Bronchial epithelial cell (primary cell): ENCODE results near the gene FAM168A. TPM values are rescaled to one million over a fixed set of nuclear protein-coding genes. Genes with fewer than 3 reads are reported as not detected.
A peak's percentile ranks its signal among the peaks of the same experiment; 100 is the strongest.

Experiments
- DNase-seq: peaks from one replicate; pipeline ENCODE4 v3.0.0-alpha.2; 2010; ENCODE audit warnings: low read depth
- FAIRE-seq: peaks from 2 replicates; lab custom pipeline; 2011; peaks lifted over from hg19 to GRCh38; lab: Jason Lieb, UNC
- H3K27me3 ChIP-seq: 2 replicates; pipeline ENCODE4 v1.5.1; 2011; ENCODE audit warnings: low read length; ENCODE audit not compliant: control insufficient read depth, insufficient read depth
- H3K36me3 ChIP-seq: 2 replicates; pipeline ENCODE4 v1.5.1; 2011; ENCODE audit warnings: low read length; ENCODE audit not compliant: control insufficient read depth, insufficient read depth
- H3K4me3 ChIP-seq: 2 replicates; pipeline ENCODE4 v1.5.1; 2011; ENCODE audit warnings: mild to moderate bottlenecking, low read depth, low read length, control low read depth
- total RNA-seq: library from RNA; depleted of rRNA; stranded (reverse); fragments of >200 nt; gene quantifications from 2 replicates; pipeline ENCODE4 v1.2.1, GENCODE V29; 2014
- TF ChIP-seq, protein P1 (sequence below): IDR thresholded peaks from 2 replicates; pipeline ENCODE4 v1.5.1; 2011; ENCODE audit warnings: mild to moderate bottlenecking, moderate library complexity, low read length, control low read depth, inconsistent platforms; ENCODE audit not compliant: insufficient read depth, severe bottlenecking

Gene FAM168A
- total RNA-seq, 1 donor from 2014 or later, result 4.7 TPM

DNA sequence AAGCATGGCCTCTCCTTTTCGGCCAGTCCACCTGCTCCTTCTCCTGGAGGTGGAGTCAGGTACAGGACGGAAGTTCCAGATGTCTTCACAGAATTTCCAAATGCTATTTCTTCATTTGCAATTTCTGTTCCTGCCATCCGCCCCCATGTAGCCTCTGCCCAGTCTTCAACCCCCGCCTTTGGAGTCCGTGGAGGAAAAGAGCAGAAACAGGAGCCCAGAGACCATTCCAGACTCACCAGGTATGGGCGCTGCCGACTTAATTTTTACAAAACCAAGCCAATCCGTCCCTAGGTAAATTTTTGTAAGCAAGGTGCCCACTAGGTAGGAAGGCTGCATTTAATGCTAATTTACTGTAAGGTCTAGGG lies 192.8 kb downstream of the FAM168A start:
- Histone ChIP-seq H3K36me3 (peaks cover 12% of the 10 kb centered on the region), H3K27me3 (no peaks in the 10 kb centered on the region), H3K4me3 (no peak overlapping the region)
- TF ChIP-seq, protein P1, sequence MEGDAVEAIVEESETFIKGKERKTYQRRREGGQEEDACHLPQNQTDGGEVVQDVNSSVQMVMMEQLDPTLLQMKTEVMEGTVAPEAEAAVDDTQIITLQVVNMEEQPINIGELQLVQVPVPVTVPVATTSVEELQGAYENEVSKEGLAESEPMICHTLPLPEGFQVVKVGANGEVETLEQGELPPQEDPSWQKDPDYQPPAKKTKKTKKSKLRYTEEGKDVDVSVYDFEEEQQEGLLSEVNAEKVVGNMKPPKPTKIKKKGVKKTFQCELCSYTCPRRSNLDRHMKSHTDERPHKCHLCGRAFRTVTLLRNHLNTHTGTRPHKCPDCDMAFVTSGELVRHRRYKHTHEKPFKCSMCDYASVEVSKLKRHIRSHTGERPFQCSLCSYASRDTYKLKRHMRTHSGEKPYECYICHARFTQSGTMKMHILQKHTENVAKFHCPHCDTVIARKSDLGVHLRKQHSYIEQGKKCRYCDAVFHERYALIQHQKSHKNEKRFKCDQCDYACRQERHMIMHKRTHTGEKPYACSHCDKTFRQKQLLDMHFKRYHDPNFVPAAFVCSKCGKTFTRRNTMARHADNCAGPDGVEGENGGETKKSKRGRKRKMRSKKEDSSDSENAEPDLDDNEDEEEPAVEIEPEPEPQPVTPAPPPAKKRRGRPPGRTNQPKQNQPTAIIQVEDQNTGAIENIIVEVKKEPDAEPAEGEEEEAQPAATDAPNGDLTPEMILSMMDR, result no peak
- FAIRE-seq, result no peak
- DNase-seq, result no peak

DNA sequence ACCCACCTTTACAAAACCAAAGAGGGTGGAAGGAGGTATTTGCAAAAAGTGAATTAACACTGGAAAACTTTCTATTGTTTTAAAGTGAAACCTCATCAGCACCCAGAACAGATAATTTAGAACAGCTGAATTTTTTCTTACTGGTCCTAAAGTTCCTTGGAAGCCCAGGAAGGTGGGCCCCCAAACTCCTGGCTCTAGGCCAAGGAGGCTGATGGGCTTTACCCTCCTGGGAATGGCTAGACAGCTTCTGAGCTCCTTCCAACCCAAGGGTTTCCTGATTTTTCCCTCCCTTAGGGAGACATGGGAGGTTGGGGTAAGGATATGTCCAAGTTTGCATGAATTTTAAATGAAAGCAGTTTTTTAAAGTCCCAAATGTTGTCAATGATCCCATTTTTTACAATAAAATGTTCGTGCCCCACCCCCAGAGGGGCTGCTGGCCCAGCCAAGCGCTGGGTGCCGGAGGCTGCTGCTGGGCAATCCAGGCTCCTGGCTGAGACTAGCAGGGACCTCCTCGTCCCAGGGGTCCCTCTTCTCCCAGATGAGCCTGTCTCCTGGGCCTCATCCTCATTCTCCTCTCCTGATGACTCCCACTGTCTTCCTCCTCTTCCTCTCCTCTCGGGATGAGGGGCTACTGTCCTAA lies 193.3 kb downstream of the FAM168A start:
- TF ChIP-seq, protein P1, result no peak
- FAIRE-seq, result no peak
- no peak overlapping the region for H3K4me3 ChIP-seq
- peaks cover 12% of the 10 kb centered on the region for H3K36me3 ChIP-seq
- DNase-seq, result no peak
- no peaks in the 10 kb centered on the region for H3K27me3 ChIP-seq

DNA sequence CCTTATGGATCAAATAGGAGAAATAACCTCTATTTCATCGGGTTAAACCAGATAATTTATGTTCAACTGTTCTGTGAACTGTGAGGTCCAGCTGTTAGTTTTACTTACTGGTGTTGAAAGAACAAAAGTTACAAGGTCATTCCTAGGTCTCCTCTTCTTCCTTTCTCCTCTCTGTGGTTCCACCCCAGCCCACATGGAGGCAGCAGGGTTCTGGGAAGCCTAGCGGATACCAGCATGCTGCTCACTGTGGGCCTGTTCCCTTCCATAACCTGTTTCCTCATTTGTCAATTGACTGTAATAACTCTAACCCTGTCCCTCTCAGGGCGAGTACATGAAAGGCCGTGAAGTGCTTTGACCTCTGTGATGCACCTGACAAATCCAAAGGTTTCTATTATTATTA lies 193.9 kb downstream of the FAM168A start:
- peak; percentile 34 for DNase-seq
- Histone ChIP-seq H3K36me3 (peaks cover 9% of the 10 kb centered on the region), H3K27me3 (no peaks in the 10 kb centered on the region), H3K4me3 (no peak overlapping the region)
- TF ChIP-seq, protein P1, result peak; percentile 68
- FAIRE-seq, result no peak

DNA sequence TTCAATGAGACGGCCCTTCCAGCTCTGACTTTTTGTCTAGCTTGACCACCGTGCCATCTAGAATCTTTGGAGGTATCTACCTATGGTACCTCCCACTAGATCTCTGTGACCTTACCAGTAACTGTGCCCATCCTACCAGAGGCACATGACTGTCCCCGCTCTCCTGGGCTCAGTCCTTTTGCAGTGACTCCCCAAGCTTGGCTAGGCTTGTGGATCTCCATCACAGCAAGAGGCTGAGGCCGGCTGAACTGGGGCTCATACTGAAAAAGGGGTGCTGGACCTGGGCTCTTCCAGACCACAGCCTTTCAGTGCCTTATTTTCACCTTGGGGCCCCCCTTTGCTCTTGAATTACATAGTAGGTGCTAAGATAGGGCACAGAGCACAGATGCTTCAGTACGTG lies 194.4 kb downstream of the FAM168A start:
- FAIRE-seq (no peak), DNase-seq (no peak)
- peaks cover 8% of the 10 kb centered on the region for H3K36me3 ChIP-seq
- TF ChIP-seq, protein P1, result no peak
- no peaks in the 10 kb centered on the region for H3K27me3 ChIP-seq
- H3K4me3 ChIP-seq, result no peak overlapping the region

DNA sequence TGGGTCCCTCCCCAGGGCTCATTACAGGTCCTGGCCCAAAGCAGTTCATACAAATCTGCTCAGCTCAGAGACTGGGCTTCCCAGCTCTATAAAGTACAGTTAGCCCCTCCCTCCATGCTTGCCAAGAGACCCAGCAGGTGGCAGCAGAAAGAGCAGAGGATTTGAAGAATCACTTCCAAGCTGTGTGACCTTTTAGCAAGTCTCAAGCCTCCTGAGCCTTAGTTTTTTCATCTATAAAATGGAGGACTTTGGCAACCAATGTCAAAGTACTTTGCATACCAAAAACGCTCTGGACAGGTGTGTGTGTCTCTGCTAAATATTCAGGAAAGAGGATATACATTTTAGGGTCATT lies 195.1 kb downstream of the FAM168A start:
- DNase-seq, result no peak
- Histone ChIP-seq H3K27me3 (no peaks in the 10 kb centered on the region), H3K36me3 (peaks cover 8% of the 10 kb centered on the region), H3K4me3 (no peak overlapping the region)
- TF ChIP-seq, protein P1, result peak; percentile 31
- FAIRE-seq, result no peak
